GM18909 (cell line): ENCODE results near the gene TYMP.
"Not testable (repeated sequence)": the region's sequence is repeated elsewhere in the genome, so short reads cannot be mapped to it uniquely, and the experiment has no call there.

Experiments
- ATAC-seq: cut with Tn5 transposase; IDR thresholded peaks from one replicate; pipeline ENCODE4 v1.9.1; 2021; ENCODE audit warnings: mild to moderate bottlenecking; ENCODE audit not compliant: unreplicated experiment, poor library complexity

TYMP gene

DNA sequence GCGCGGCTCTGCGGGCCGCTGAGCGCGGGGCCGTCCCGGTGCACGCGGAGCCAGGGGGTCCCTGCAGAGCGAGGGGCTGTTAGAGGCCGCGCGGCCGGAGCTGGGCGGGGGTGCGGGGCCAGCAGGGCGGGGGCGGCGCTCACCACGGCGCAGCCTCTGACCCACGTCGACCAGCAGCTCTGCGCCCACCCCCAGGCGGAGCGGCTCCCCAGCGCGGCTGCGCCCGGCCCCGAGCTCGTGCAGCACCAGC is 4.0 kb downstream of the TYMP start:
- ATAC-seq: peak; percentile 23

- peak; percentile 47 for ATAC-seq
These were observed 4.5 kb downstream of the TYMP start, which contains the start of gene SCO2 for GRCh38 chr22:50525104-50525857. SCO2 (minus strand) TSS chr22:50525598; CDS start chr22:50524411, 1,187 bp downstream.

DNA sequence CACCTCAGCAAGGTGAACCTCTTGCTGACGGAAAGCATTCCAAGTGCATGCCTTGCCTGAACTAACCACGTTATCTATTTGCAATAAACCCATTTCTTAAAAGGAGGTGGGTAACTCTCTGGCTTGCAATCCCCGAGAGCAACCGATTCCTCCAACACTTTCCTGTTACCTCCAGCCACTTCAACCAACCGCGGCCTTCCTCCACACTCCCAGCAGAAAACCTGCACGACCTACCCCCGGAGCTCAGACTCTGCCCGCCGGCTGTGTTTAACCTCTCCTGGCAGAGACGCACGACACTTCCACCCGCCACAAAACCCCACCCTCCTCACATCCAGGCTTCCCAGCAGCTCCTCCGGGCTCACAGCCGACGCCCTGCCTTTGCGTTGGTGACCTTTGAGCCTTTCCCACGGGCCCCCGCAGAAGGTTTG is 5.1 kb downstream of the TYMP start:
- no peak for ATAC-seq

DNA sequence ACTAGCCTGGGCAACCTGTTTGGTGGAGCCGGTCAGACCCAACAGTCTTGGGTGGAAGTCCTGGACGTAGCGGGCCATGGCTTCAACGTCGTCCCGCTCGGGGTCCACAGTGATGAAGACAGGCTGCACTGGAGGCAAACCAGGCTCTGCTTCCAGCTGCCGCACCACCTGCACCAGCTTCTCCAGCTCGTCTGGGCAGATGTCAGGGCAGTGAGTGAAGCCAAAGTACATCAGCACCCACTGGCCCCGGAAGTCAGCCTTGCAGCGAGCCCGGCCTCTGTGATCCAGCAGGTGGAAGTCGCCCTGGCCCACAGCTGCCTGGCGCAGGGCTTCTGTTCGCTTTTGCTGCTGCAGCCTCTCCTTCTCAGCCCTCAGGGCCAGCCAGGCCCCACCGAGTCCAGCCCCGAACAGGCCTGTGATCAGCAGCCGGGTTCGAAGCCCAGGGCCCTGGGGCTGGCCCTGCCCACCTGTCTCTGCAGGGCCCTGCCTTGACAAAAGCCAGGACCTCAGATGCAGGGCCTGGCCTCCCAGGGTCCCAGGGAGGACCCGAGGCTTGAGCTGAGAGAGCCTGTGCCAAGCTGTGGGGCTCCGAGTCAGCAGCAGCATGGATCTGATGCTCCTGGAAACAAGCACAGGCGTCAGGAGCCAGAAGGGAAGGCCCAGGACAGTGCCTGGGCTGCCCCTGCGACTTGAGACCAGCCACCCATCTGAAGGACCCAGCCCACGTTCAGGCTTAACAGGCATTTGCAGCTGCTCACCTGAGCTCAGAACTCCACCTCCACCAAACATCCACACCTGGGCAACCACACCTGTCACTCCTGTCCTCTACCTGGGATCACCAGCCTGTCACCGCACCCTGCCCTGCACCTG is 5.8 kb downstream of the TYMP start:
- no peak for ATAC-seq

- ATAC-seq: no peak
These were observed 6.4 kb downstream of the TYMP start for GRCh38 chr22:50523458-50523805.

- no peak for ATAC-seq
These were observed 6.9 kb downstream of the TYMP start for GRCh38 chr22:50522806-50523438.

- no peak for ATAC-seq
These were observed 7.5 kb downstream of the TYMP start for GRCh38 chr22:50522208-50522805.

DNA sequence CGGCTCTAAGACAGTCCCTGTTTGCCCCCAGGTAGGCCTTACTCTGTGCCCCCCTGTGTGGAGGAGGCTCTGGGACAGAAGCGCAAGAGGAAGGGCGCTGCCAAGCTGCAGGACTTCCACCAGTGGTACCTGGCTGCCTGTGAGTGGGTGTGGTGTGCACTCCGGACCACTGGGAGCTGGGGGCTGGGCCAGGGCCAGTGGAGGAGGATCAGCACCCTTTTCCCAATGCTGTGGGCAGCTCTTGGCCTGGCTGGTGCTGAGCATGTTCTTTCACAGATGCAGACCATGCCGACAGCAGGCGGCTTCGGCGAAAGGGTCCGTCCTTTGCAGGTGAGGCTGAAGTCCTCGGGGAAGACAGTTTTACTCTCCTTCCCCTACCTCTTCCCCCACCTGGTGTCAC is 8.1 kb downstream of the TYMP start:
- no peak for ATAC-seq

DNA sequence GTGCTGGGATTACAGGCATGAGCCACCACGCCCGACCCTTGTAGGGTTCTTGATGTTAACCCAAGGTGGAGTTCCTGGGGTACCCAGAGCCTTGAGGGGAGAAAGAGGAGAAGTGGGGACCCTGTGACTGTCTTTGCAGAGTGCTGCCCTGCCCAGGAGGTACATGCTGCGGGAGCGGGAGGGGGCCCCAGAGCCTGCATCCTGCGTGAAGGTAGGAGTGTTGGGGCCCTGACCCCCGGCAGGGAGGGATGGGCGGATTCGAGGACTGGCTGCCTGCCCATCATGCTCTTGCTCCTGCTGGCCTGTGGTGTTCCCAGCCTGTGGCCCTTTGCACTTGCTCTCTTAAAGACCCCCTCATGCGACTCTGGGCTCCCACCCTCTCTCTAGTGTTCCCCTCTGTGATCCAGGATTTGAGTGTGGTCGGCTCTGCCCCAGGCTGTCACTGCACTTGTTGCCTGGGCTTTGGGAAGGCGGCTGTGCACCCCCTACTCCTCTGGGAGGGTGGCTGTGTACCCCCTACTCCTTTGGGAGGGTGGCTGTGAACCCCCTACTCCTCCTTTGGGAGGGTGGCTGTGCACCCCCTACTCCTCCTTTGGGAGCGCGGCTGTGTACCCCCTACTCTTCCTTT is 8.9 kb downstream of the TYMP start:
- ATAC-seq: no peak

- not testable (repeated sequence) for ATAC-seq
These were observed 9.6 kb downstream of the TYMP start for GRCh38 chr22:50520184-50520583.

DNA sequence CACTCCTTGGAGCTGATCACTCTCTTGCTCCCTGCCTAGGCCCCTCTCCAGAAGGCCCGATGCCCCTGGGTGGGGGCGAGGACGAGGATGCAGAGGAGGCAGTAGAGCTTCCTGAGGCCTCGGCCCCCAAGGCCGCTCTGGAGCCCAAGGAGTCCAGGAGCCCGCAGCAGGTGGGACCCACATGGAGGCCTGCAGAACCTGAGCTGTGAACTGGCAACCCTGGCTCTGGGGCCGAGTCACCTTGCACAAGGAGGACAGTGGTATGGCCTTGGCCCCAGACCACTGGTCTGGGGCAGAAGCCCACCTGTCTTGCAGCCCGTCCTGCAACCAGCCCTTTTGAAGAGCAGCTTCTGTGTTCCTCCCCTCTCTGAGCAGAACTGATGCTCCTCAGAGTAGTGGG is 10.7 kb downstream of the TYMP start:
- no peak for ATAC-seq

- no peak for ATAC-seq
These were observed 11.2 kb downstream of the TYMP start for GRCh38 chr22:50518606-50519005.

DNA sequence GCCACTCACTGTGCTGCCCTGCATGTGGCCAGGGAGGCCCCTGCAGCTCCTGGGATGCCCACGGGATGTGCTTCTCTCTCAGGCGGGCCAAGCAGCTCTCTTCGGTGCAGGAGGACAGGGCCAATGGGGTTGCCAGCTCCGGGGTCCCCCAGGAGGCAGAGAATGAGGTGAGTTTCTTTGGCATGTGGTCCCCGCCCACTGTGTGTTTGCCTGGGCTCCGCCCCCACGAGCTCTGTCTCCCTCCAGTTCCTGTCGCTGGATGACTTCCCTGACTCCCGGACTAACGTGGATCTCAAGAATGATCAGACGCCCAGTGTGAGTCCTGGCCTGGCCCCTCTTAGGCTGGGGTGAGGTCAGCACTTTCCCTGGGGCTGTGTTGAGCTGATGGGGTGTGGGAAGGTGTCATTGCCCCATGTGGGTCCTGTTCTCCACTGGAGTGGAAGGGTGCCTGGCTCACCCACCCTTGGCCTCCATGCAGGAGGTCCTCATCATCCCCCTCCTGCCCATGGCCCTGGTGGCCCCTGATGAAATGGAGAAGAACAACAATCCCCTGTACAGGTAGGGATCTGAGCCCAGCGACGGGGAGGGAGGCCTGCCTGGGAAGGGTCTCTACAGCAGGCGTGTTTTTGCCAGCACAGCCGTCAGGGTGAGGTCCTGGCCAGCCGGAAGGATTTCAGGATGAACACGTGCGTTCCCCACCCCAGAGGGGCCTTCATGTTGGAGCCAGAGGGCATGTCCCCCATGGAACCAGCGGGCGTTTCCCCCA is 12.1 kb downstream of the TYMP start:
- no peak for ATAC-seq

GRCh38 chr22:50516891-50517290 is 12.9 kb downstream of the TYMP start:
- no peak for ATAC-seq

DNA sequence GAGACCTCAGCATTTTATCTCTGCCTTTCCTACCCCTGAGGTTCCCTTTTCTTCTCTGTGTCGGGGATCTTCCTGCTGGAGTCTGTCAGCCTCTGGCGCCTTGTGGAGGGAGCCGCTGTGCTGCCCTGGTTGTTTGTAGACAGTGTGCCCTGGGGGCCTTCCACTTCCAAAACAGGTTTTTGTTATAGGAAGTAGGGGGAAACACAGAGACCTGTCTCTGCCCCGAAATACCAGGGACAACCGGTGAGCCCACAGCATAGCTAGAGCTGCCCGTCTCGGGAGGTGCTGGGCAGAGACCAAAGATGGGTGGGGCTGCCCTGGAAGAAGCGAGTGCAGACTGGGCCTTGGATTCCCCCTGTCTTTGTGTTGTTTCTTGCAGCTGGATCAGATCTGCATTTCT is 13.7 kb downstream of the TYMP start:
- no peak for ATAC-seq

- no peak for ATAC-seq
These were observed 16.6 kb downstream of the TYMP start for GRCh38 chr22:50513175-50513574.

DNA sequence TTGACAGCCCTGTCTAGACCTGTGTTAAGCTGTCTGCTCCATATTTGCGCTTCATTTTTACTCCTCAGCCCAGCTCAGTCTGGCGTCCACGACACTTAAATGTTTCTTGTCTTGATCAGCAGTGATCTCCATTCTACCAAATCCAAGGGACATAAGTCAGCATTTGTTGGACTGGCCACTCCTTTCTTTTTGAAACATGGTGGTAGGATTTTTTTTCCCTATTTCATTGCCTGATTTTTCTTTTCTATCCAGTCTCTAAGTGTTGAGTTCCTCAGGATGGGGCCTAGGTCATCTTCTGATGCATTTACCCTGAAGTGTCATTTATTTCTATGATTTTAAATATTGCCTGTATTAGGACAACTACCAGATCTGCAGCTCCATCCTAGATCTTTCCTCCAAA is 20.9 kb downstream of the TYMP start:
- ATAC-seq: no peak

- peak; percentile 76 for ATAC-seq
These were observed 21.6 kb downstream of the TYMP start, which contains the start of gene NCAPH2 for GRCh38 chr22:50507991-50508884. NCAPH2 (plus strand) TSS chr22:50508224; CDS start chr22:50508338, 114 bp downstream.
